Lower lobe of right lung (tissue), 2 donors: ENCODE results near the gene HOXA3. TPM values are rescaled to one million over a fixed set of nuclear protein-coding genes. Genes with fewer than 3 reads are reported as not detected.

Experiments
- ATAC-seq, 2 donors: fragments of 200-7000 bp; cut with Tn5 transposase; one replicate each; pipeline ENCODE4 v1.9.1; 2020 to 2022; ENCODE audit warnings: mild to moderate bottlenecking in 2 of 2, moderate library complexity in 2 of 2
- DNase-seq: peaks from one replicate; pipeline ENCODE4 v3.0.0-alpha.2; 2020
- H3K27ac ChIP-seq: fragments of 200-600 bp; one replicate; pipeline ENCODE4 v1.8.0; 2022
- H3K27me3 ChIP-seq: fragments of 200-600 bp; one replicate; pipeline ENCODE4 v1.8.0; 2022; ENCODE audit warnings: low read depth
- H3K36me3 ChIP-seq: fragments of 200-600 bp; one replicate; pipeline ENCODE4 v1.8.0; 2022; ENCODE audit warnings: mild to moderate bottlenecking
- H3K4me1 ChIP-seq: fragments of 200-600 bp; one replicate; pipeline ENCODE4 v1.8.0; 2022
- H3K4me3 ChIP-seq: fragments of 200-600 bp; one replicate; pipeline ENCODE4 v1.8.0; 2022; ENCODE audit warnings: mild to moderate bottlenecking
- H3K9me3 ChIP-seq: fragments of 200-600 bp; one replicate; pipeline ENCODE4 v1.8.0; 2022
- intact Hi-C: fragments of 100-400 bp; cut with DNase I; formaldehyde crosslinking; loops from one replicate; pipeline ENCODE4 v1.11.0; 2022
- total RNA-seq: library from RNA; stranded (reverse); fragmentation: NEBNext Ultra II Directional; extraction: Animal tissue kit (Norgen Biotek cat#: 25700); gene quantifications from one replicate; pipeline ENCODE4 v1.2.1, GENCODE V29; 2021
- TF ChIP-seq, protein P1 (sequence below): fragments of 200-600 bp; IDR thresholded peaks from one replicate; pipeline ENCODE4 v1.8.0; 2022; ENCODE audit warnings: antibody characterized with exemption, mild to moderate bottlenecking
- donor health status: DM: no; HTN: yes; CAD: no; lungs with severe emphysema.

The HOXA3 gene
- total RNA-seq, 1 donor from 2014 or later, result 4.6 TPM

DNA sequence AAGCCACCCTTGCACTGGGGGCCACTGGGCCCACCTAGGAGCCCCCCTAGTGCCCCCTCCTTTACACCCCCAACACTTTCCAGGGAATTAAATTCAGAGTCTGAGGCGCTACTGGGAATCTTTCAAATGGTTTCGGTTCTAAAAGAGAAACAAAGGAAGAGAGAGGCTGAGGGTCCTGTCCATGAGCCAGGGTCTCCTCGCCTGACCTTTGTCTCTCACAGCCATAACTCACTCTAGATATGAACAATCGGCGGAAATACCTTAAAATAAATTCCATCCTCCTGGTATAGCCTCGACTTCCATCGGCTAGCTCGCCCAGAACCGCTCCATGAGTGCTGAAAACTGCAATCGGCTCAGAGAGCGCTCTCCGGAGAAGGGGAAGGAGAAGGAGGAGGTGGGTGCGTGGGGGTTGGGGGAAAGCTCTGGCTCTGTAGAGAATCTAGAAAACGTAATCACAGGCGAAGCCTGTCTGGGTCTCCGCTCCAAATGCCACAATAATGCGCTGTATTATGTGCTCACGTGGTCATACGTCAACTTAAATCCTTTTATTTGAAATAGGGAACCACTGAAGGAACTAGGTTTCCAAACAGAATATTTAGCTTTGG, 34.4 kb downstream of the HOXA3 start:
- TF ChIP-seq, protein P1, sequence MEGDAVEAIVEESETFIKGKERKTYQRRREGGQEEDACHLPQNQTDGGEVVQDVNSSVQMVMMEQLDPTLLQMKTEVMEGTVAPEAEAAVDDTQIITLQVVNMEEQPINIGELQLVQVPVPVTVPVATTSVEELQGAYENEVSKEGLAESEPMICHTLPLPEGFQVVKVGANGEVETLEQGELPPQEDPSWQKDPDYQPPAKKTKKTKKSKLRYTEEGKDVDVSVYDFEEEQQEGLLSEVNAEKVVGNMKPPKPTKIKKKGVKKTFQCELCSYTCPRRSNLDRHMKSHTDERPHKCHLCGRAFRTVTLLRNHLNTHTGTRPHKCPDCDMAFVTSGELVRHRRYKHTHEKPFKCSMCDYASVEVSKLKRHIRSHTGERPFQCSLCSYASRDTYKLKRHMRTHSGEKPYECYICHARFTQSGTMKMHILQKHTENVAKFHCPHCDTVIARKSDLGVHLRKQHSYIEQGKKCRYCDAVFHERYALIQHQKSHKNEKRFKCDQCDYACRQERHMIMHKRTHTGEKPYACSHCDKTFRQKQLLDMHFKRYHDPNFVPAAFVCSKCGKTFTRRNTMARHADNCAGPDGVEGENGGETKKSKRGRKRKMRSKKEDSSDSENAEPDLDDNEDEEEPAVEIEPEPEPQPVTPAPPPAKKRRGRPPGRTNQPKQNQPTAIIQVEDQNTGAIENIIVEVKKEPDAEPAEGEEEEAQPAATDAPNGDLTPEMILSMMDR, result no peak
- DNase-seq, result no peak
- Histone ChIP-seq H3K9me3 (no peaks in the 10 kb centered on the region), H3K27ac (peak overlapping the region; percentile 87), H3K4me1 (peaks cover 14% of the 10 kb centered on the region), H3K4me3 (peak overlapping the region; percentile 55), H3K27me3 (peaks cover 14% of the 10 kb centered on the region), H3K36me3 (no peaks in the 10 kb centered on the region)
- intact Hi-C loops, result no loop called here
- no peak for ATAC-seq

DNA sequence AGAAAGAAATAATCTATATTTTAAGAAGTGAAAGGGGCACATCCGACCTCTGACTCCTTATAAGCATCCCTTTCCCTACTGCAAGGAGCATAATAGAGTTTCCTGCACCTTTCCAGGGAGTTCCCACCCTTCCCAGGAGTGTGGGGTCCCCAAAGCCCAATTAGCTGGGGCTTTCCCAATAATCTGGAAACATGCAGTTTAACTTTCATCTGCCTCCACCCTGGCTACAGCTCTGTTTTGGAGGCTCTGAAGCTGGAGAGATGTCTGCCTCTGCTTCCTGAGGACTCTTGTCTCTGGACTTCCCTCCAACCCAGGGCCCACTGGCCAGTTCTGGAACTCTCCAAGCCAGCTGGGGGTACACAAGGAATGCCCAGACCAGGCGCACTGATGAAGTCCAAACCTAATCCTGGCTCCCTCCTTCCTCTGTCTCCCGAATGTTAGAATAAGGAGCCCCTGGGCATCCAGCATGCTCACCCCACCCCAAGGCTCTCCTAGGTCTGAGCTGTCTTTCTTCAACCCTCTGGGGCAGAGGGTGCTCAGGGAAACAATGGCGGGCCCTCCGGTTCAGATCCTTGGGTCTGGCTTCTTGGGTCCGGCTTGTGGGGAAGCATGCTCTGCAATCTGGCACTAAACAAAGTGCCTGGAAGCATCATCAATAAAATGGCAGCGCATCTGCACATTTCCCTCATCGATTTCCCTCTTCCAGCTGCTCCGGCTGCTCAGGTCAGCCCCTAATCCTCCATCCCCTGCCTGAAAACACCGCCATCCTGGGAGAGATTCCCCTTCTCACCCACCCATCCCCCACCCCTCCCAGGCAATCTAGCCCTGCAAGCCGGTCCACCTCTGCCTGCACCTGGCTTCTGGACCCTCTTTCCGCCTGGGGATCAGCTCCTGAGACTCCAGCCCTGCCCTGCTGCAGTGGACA, 35.2 kb downstream of the HOXA3 start:
- Histone ChIP-seq H3K36me3 (no peaks in the 10 kb centered on the region), H3K27ac (peak overlapping the region; percentile 87), H3K4me3 (peak overlapping the region; percentile 55), H3K27me3 (peaks cover 10% of the 10 kb centered on the region), H3K9me3 (no peaks in the 10 kb centered on the region), H3K4me1 (peaks cover 20% of the 10 kb centered on the region)
- no peak for ATAC-seq
- TF ChIP-seq, protein P1, result no peak
- intact Hi-C loops, result no loop called here
- no peak for DNase-seq

DNA sequence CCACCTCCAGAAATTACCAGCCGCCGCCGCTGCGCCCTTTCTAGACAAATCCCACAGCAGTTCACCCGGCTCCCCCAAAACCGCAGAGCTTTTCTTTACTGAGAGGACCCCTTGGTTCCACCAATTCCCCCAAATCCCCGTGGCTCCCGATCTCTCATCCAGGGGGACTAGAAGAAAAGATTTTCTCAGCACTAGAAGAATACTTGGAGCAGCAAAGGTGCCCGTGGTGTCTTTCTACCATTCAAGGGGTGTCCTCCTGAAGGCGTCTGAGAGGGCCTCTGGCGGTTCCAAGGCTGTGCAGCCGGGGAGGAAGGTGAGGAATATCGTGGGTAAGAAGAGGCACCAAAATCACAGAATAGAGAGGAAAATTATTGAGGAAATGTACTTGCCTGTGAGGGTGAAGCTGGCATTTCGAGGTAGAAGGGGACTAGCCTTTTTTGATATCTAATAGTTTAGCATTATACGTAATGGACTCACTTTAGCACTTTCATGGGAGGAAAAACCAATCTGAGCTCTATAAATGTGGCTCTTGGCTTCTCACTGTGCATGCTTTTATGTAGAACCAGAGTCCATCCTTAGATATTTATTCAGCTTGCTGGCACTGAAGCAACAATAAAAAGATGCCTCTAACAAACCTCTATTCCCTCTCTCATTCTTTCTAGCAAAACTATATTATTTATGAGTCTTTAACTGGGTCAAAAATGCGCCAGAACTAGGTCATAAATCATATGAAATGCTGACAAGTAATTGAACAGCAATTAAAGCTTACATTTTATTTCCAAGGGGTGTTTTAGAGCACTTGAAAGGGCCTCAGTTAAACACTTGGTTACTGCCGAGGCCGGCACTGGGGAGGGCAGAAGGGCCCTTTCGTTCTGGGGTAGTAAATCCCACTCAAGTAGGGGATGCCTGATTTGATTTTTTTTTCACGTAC, 36.1 kb downstream of the HOXA3 start:
- intact Hi-C loops, result no loop called here
- ATAC-seq (no peak), DNase-seq (no peak)
- Histone ChIP-seq H3K27ac (peak overlapping the region; percentile 87), H3K4me3 (peak overlapping the region; percentile 55), H3K4me1 (peaks cover 28% of the 10 kb centered on the region), H3K9me3 (no peaks in the 10 kb centered on the region), H3K27me3 (peaks cover 9% of the 10 kb centered on the region), H3K36me3 (no peaks in the 10 kb centered on the region)
- TF ChIP-seq, protein P1, result no peak

DNA sequence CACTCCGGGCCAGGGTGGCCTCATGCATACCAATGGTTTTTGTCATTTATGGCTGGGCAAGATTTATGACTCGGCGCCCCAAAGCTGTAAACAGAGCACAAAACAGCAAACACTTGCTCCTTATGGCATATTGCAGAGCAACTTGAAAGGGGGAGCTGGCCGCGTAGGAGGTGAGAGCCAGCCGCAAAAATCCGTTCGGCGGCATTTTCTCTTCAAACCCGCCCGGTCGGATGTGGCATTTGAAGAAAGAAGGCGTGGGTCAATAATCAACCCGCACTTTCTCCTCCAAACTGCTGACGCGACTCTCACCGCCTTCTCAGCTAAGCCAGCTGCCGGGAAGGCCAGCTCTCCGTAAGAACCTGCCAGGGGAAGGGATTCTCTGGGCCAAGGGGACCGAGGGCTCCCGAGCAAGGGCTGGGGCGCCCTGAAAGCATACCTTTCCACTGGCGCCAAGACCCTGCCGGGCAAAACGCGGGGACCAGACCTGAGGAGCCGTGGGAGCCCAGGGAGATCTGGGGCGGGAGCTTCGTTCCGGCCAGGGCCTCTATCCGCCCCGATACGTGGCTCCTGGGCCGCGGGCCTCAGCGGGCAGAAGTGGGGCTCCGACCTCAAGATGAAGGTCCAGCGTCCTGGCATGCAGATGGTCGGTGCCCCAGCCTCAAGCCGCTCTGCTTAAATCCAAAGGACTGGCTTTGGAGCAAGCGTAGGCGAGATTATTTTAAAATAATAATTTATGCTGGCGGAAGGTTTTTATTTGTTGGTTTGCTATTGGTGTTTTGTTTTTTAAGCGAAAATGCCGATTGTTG, 37.0 kb downstream of the HOXA3 start:
- peaks cover 9% of the 10 kb centered on the region for H3K27me3 ChIP-seq
- no peak for ATAC-seq
- intact Hi-C loops, result no loop called here
- TF ChIP-seq, protein P1, result no peak
- peak overlapping the region; percentile 55 for H3K4me3 ChIP-seq
- peak overlapping the region; percentile 87 for H3K27ac ChIP-seq
- no peaks in the 10 kb centered on the region for H3K9me3 ChIP-seq
- H3K4me1 ChIP-seq, result peaks cover 32% of the 10 kb centered on the region
- H3K36me3 ChIP-seq, result no peaks in the 10 kb centered on the region
- DNase-seq, result no peak

DNA sequence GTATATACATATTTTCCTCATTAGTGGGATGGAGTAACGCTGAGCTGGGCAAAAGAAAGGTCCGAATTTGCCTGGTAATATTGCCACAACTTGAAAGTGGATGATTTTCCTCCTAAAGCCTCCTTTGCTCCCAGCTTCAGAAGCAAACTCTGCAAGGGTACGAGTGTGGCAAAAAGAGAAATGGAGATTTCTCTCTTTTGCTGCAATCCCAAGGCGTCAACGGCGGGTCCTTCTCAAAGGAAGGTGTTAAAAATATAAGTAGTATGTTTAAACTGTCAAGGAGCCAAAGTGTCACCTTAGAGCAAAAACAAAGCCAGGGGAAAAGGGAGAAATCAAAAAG, 37.5 kb downstream of the HOXA3 start:
- Histone ChIP-seq H3K27ac (peak overlapping the region; percentile 87), H3K36me3 (no peaks in the 10 kb centered on the region), H3K27me3 (peaks cover 9% of the 10 kb centered on the region), H3K4me3 (peak overlapping the region; percentile 55), H3K9me3 (no peaks in the 10 kb centered on the region), H3K4me1 (peaks cover 28% of the 10 kb centered on the region)
- TF ChIP-seq, protein P1, result no peak
- ATAC-seq, result no peak
- no peak for DNase-seq
- intact Hi-C loops, result no loop called here
